Endothelial cell (in vitro differentiated cells): ENCODE data around the gene RALGPS1. TPM values are rescaled to one million over a fixed set of nuclear protein-coding genes. Genes with fewer than 3 reads are reported as not detected.

Experiments
- DNase-seq: peaks from one replicate; pipeline ENCODE4 v3.0.0; 2021; ENCODE audit warnings: low spot score
- H3K27ac Mint-ChIP-seq: one replicate; pipeline ENCODE4 v1.8.0; 2021; ENCODE audit warnings: mixed read lengths, inconsistent platforms; ENCODE audit not compliant: unreplicated experiment
- H3K27me3 Mint-ChIP-seq: one replicate; pipeline ENCODE4 v1.8.0; 2021; ENCODE audit warnings: mild to moderate bottlenecking, moderate library complexity, mixed read lengths, inconsistent platforms; ENCODE audit not compliant: unreplicated experiment
- H3K36me3 Mint-ChIP-seq: one replicate; pipeline ENCODE4 v1.8.0; 2021; ENCODE audit warnings: mild to moderate bottlenecking, low read depth, mixed read lengths, inconsistent platforms; ENCODE audit not compliant: unreplicated experiment
- H3K4me1 Mint-ChIP-seq: one replicate; pipeline ENCODE4 v1.8.0; 2021; ENCODE audit warnings: mild to moderate bottlenecking, mixed read lengths, inconsistent platforms; ENCODE audit not compliant: unreplicated experiment
- H3K4me3 Mint-ChIP-seq: one replicate; pipeline ENCODE4 v1.8.0; 2021; ENCODE audit warnings: mild to moderate bottlenecking, mixed read lengths, inconsistent platforms; ENCODE audit not compliant: unreplicated experiment
- H3K9me3 Mint-ChIP-seq: one replicate; pipeline ENCODE4 v1.8.0; 2021; ENCODE audit warnings: mixed read lengths, inconsistent platforms; ENCODE audit not compliant: unreplicated experiment
- total RNA-seq: library from RNA; stranded (reverse); fragmentation: NEBNext Ultra II Directional; extraction: Animal tissue kit (Norgen Biotek cat#: 25700); gene quantifications from one replicate; pipeline ENCODE4 v1.2.1, GENCODE V29; 2021; ENCODE audit not compliant: unreplicated experiment
- TF ChIP-seq, protein P1 (sequence below): fragments of 200-600 bp; sonication (generic); IDR thresholded peaks from one replicate; pipeline ENCODE4 v1.5.0; 2021; ENCODE audit warnings: antibody characterized with exemption; ENCODE audit not compliant: unreplicated experiment

Gene RALGPS1
- total RNA-seq, 1 donor from 2014 or later = 6.4 TPM

DNA sequence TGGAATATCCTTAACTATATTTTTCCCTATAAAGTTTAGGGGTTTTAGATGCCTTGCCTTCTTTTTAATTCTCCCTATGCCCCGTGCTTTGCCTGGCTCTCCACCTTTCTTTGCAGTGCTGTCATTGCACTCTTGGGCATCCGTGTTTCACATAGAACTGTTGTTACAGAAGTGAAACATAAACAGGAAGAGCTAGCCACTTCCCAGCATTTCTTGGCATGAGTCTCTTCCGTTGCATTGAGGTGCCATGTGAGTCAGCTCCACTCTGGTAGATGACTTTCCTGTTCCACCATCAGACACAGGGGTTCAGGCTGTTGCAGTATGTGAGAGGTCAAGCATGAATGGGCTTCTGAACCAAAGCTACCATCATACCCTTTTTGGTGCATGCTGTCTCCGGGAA, 134.5 kb downstream of the RALGPS1 start:
- TF ChIP-seq, protein P1, sequence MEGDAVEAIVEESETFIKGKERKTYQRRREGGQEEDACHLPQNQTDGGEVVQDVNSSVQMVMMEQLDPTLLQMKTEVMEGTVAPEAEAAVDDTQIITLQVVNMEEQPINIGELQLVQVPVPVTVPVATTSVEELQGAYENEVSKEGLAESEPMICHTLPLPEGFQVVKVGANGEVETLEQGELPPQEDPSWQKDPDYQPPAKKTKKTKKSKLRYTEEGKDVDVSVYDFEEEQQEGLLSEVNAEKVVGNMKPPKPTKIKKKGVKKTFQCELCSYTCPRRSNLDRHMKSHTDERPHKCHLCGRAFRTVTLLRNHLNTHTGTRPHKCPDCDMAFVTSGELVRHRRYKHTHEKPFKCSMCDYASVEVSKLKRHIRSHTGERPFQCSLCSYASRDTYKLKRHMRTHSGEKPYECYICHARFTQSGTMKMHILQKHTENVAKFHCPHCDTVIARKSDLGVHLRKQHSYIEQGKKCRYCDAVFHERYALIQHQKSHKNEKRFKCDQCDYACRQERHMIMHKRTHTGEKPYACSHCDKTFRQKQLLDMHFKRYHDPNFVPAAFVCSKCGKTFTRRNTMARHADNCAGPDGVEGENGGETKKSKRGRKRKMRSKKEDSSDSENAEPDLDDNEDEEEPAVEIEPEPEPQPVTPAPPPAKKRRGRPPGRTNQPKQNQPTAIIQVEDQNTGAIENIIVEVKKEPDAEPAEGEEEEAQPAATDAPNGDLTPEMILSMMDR = no peak
- peak; percentile 14 for DNase-seq
- Mint-ChIP-seq H3K9me3 (no peaks in the 10 kb centered on the region), H3K4me1 (peaks cover 24% of the 10 kb centered on the region), H3K36me3 (no peaks in the 10 kb centered on the region), H3K27me3 (peaks cover 2% of the 10 kb centered on the region), H3K4me3 (no peak overlapping the region), H3K27ac (peak overlapping the region; percentile 28)

DNA sequence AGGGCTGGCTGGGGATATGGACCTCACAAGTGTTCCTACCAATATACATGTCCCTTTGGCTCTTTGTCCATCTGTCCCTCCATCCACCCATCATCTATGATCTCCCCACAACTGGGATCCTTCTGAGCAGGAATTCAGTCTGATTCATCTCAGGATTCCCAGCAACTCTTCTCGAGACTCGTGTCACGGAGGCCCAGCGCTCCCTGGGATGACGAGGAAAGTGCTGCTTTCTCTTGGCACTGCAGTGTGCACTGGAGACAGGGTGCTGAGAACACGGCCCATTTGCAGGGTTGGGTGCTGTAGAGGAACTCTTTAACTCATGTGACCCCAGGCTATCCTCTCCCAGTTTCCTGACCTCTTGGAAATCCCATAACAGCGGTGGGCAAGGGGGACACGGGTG, 135.0 kb downstream of the RALGPS1 start:
- DNase-seq = no peak
- H3K27me3 Mint-ChIP-seq = peaks cover 2% of the 10 kb centered on the region
- no peak overlapping the region for H3K4me3 Mint-ChIP-seq
- peak overlapping the region; percentile 27 for H3K27ac Mint-ChIP-seq
- H3K36me3 Mint-ChIP-seq = no peaks in the 10 kb centered on the region
- no peaks in the 10 kb centered on the region for H3K9me3 Mint-ChIP-seq
- H3K4me1 Mint-ChIP-seq = peaks cover 24% of the 10 kb centered on the region
- TF ChIP-seq, protein P1 = no peak

DNA sequence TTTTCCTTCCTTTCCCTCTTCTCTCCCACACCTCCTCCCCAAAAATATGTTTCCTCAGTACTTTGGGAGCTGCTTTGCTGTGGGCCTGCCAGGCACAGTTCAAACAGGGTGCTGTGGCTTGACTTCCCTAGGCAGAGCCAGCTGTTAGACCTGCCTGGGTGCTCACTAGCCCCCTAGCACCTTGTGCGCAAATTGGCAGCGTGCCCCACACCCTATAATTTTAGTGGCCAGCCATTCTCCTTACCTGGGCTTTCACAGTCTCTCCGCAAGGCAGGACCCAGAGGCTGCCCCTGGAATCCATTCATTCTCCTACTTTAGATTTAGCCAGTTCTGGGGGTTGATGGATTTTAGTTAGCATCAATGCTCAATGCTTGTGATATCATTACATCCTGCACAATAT, 135.6 kb downstream of the RALGPS1 start:
- DNase-seq = no peak
- Mint-ChIP-seq H3K36me3 (no peaks in the 10 kb centered on the region), H3K4me1 (peaks cover 24% of the 10 kb centered on the region), H3K27me3 (peaks cover 3% of the 10 kb centered on the region), H3K27ac (no peak overlapping the region), H3K9me3 (no peaks in the 10 kb centered on the region), H3K4me3 (no peak overlapping the region)
- TF ChIP-seq, protein P1 = no peak

DNA sequence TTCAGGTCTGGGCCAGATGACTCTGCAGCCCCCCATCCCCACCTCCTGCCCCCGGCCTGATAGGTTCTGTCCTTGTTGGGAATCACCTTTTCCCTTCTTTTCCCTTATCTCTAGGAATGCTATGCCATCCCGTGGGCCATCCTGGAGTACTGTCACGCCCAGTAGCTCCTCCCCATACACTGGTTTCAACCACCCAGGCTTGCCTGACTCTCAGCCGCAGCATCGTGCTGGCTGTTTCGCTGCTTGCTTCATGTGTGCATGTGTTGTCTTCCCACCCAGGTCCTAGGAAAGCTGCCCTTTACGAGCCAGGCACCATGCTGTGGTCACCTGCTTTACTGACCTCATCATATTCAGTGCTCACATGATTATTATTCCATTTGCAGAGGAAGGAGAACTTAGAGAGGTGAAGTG, 136.0 kb downstream of the RALGPS1 start:
- Mint-ChIP-seq H3K9me3 (no peaks in the 10 kb centered on the region), H3K27ac (no peak overlapping the region), H3K4me1 (peaks cover 24% of the 10 kb centered on the region), H3K27me3 (peaks cover 3% of the 10 kb centered on the region), H3K36me3 (no peaks in the 10 kb centered on the region), H3K4me3 (no peak overlapping the region)
- DNase-seq = no peak
- TF ChIP-seq, protein P1 = no peak

DNA sequence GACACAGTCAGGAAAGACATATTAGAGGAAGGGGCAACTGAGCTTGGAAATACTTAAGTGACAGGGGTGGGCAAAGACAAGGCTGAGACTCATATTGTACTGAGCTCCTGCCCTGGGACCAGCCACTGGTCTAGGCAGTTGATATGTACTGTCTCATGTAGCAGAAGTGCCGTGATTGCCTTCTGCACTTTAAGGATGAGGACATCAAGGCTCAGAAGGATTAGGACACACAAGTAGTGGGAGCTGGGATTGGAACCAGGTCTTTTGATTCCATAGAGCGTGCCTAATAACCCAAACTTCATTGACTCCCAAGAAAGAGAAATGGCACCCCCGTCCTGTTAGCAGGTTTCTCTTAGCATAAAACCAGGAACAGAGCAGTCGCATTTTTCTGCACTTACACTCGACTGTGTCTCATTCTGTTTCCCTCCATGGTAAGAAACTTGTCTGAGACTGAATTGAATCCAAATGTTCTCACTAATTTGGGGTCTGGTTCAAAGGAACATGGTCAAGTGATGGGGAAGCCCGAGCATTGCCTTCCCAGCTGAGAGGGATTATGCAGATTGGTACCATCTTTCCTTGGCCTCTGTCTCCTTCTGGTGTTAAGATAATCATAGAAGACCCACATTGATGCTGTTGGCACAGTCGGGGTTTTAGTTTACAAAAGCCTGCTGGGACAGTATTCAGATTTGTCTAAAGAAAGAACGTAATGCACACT, 137.5 kb downstream of the RALGPS1 start:
- TF ChIP-seq, protein P1 = no peak
- Mint-ChIP-seq H3K9me3 (no peaks in the 10 kb centered on the region), H3K4me3 (no peak overlapping the region), H3K27me3 (peaks cover 3% of the 10 kb centered on the region), H3K27ac (no peak overlapping the region), H3K4me1 (peaks cover 24% of the 10 kb centered on the region), H3K36me3 (no peaks in the 10 kb centered on the region)
- no peak for DNase-seq
